Measurements from ENCODE around the gene RAB40C.

Gene RAB40C

DNA sequence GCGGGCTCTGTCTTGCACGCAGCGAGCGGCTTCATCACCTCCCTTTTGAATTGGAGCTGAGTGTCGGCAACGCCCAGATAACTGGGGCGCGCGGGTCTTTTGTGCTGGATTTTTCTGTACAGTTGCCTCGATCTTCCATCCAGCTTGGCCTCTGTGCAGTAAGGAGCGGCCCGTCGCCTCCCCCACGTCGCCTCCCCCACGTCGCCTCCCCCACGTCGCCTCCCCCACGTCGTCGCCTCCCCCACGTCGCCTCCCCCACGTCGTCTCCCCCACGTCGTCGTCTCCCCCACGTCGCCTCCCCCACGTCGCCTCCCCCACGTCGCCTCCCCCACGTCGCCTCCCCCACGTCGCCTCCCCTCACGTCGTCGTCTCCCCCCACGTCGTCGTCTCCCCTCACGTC lies 45.3 kb upstream of the RAB40C start:
- TF ChIP-seq EZH2phosphoT487 (IDR thresholded peaks at IDR 0.05; ENCODE audit: borderline replicate concordance) (no peak), CTCF (conservative IDR thresholded peaks at IDR 0.05; ENCODE audit: low read length) (no peak)
- no peak overlapping the region for H3K4me3 ChIP-seq (ENCODE audit: low read length, poor library complexity, severe bottlenecking)
- no peaks in the 10 kb centered on the region for H3K79me2 ChIP-seq (ENCODE audit: insufficient read depth, low read length)
- H3K4me1 ChIP-seq (ENCODE audit: insufficient read depth, low read length, poor library complexity, severe bottlenecking): no peaks in the 10 kb centered on the region
- H2AFZ ChIP-seq (ENCODE audit: low read length): no peak overlapping the region
- H3K9ac ChIP-seq (ENCODE audit: low read depth, low read length, poor library complexity, severe bottlenecking): no peak overlapping the region
- H3K27me3 ChIP-seq (ENCODE audit: insufficient read depth, low read length, poor library complexity, severe bottlenecking): no peaks in the 10 kb centered on the region
- no peaks in the 10 kb centered on the region for H3K36me3 ChIP-seq (ENCODE audit: insufficient read depth, low read length)
- no peaks in the 10 kb centered on the region for H4K20me1 ChIP-seq (ENCODE audit: insufficient read depth, low read length, poor library complexity, severe bottlenecking)
- no peaks in the 10 kb centered on the region for H3F3A ChIP-seq (ENCODE audit: low read depth)
- no peak overlapping the region for H3K4me2 ChIP-seq (ENCODE audit: low read depth, low read length, poor library complexity, severe bottlenecking)
- H3K9me2 ChIP-seq (replicated peaks; ENCODE audit: low read depth, low read length): no peaks in the 10 kb centered on the region
- no peaks in the 10 kb centered on the region for H3K9me3 ChIP-seq (ENCODE audit: insufficient read depth, low read depth, low read length)

DNA sequence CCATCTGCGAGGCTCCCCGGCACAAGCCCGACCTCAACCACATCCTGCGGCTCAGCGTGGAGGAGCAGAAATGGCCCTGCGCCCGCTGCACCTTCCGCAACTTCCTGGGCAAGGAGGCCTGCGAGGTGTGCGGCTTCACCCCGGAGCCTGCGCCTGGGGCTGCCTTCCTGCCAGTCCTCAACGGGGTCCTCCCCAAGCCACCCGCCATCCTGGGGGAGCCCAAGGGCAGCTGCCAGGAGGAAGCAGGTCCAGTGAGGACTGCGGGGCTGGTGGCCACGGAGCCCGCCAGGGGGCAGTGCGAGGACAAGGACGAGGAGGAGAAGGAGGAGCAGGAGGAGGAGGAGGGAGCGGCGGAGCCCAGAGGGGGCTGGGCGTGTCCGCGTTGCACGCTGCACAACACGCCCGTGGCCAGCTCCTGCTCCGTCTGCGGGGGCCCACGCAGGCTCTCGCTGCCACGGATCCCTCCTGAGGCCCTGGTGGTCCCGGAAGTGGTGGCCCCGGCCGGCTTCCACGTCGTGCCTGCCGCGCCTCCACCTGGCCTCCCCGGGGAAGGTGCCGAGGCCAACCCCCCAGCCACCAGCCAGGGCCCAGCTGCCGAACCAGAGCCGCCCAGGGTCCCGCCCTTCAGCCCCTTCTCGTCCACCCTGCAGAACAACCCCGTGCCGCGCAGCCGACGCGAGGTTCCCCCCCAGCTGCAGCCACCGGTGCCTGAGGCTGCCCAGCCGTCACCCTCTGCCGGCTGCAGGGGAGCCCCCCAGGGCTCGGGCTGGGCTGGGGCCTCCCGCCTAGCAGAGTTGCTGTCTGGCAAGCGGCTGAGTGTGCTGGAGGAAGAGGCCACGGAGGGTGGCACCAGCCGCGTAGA lies 42.7 kb upstream of the RAB40C start:
- no peak for TF ChIP-seq EZH2phosphoT487 (IDR thresholded peaks at IDR 0.05; ENCODE audit: borderline replicate concordance)
- no peak for TF ChIP-seq CTCF (conservative IDR thresholded peaks at IDR 0.05; ENCODE audit: low read length)
- Histone ChIP-seq H3K9me3 (ENCODE audit: insufficient read depth, low read depth, low read length) (no peaks in the 10 kb centered on the region), H3K79me2 (ENCODE audit: insufficient read depth, low read length) (no peaks in the 10 kb centered on the region), H3F3A (ENCODE audit: low read depth) (no peaks in the 10 kb centered on the region), H3K9me2 (replicated peaks; ENCODE audit: low read depth, low read length) (no peaks in the 10 kb centered on the region), H3K27me3 (ENCODE audit: insufficient read depth, low read length, poor library complexity, severe bottlenecking) (no peaks in the 10 kb centered on the region), H3K9ac (ENCODE audit: low read depth, low read length, poor library complexity, severe bottlenecking) (no peak overlapping the region), H3K36me3 (ENCODE audit: insufficient read depth, low read length) (no peaks in the 10 kb centered on the region), H4K20me1 (ENCODE audit: insufficient read depth, low read length, poor library complexity, severe bottlenecking) (no peaks in the 10 kb centered on the region), H2AFZ (ENCODE audit: low read length) (no peak overlapping the region), H3K4me2 (ENCODE audit: low read depth, low read length, poor library complexity, severe bottlenecking) (no peak overlapping the region), H3K4me1 (ENCODE audit: insufficient read depth, low read length, poor library complexity, severe bottlenecking) (no peaks in the 10 kb centered on the region), H3K4me3 (ENCODE audit: low read length, poor library complexity, severe bottlenecking) (no peak overlapping the region)

GRCh38 chr16:548586-548985 lies 41.3 kb upstream of the RAB40C start:
- H3K79me2 ChIP-seq (ENCODE audit: insufficient read depth, low read length): no peaks in the 10 kb centered on the region
- H3F3A ChIP-seq (ENCODE audit: low read depth): no peaks in the 10 kb centered on the region
- TF ChIP-seq EZH2phosphoT487 (IDR thresholded peaks at IDR 0.05; ENCODE audit: borderline replicate concordance) (no peak), CTCF (conservative IDR thresholded peaks at IDR 0.05; ENCODE audit: low read length) (no peak)
- no peak overlapping the region for H3K4me3 ChIP-seq (ENCODE audit: low read length, poor library complexity, severe bottlenecking)
- no peaks in the 10 kb centered on the region for H3K4me1 ChIP-seq (ENCODE audit: insufficient read depth, low read length, poor library complexity, severe bottlenecking)
- H2AFZ ChIP-seq (ENCODE audit: low read length): no peak overlapping the region
- H3K9me3 ChIP-seq (ENCODE audit: insufficient read depth, low read depth, low read length): no peaks in the 10 kb centered on the region
- no peaks in the 10 kb centered on the region for H3K9me2 ChIP-seq (replicated peaks; ENCODE audit: low read depth, low read length)
- H4K20me1 ChIP-seq (ENCODE audit: insufficient read depth, low read length, poor library complexity, severe bottlenecking): no peaks in the 10 kb centered on the region
- no peak overlapping the region for H3K4me2 ChIP-seq (ENCODE audit: low read depth, low read length, poor library complexity, severe bottlenecking)
- H3K36me3 ChIP-seq (ENCODE audit: insufficient read depth, low read length): no peaks in the 10 kb centered on the region
- H3K9ac ChIP-seq (ENCODE audit: low read depth, low read length, poor library complexity, severe bottlenecking): no peak overlapping the region
- H3K27me3 ChIP-seq (ENCODE audit: insufficient read depth, low read length, poor library complexity, severe bottlenecking): no peaks in the 10 kb centered on the region

All from Loucy (cell line).